ENCODE data around the gene POLDIP3. TPM values are rescaled to one million over a fixed set of nuclear protein-coding genes. Genes with fewer than 3 reads are reported as not detected.

The POLDIP3 gene
- total and polyA plus RNA-seq, 2 of the 4 experiments (the other 2 are of a cell fraction): 33.9 to 43.6 TPM

- BruUV-seq (replicated peaks): no TSS peak
- Histone ChIP-seq H3K9me3 (ENCODE audit: control insufficient read depth, insufficient read depth, low read length) (no peaks in the 10 kb centered on the region), H3K4ac (ENCODE audit: low read depth, low read length) (peak within 1 kb of the TSS; percentile 90), H2BK15ac (ENCODE audit: low read depth, low read length) (no peak within 1 kb of the TSS), H2AK5ac (ENCODE audit: low read depth, low read length) (peak within 1 kb of the TSS; percentile 60), H2AK9ac (replicated peaks; ENCODE audit: low read depth, low read length, poor library complexity) (peak within 1 kb of the TSS; percentile 94), H4K8ac (ENCODE audit: low read depth in 2 of 2, low read length in 2 of 2) (peak within 1 kb of the TSS; percentile 95 to 96), H3K9me1 (ENCODE audit: insufficient read depth, low read length) (no peaks in the 10 kb centered on the region), H2AFZ (replicated peaks; ENCODE audit: low read length, poor library complexity) (peak within 1 kb of the TSS; percentile 100), H3K14ac (replicated peaks; ENCODE audit: low read depth, low read length) (peak within 1 kb of the TSS; percentile 93), H3K4me1 (ENCODE audit: control insufficient read depth, insufficient read depth, low read length) (peaks cover 2% of the 10 kb centered on the region; the same call in 1 of the 2 replicates), H4K5ac (ENCODE audit: low read depth, low read length) (peak within 1 kb of the TSS; percentile 82), H3K56ac (ENCODE audit: extremely low read depth, insufficient read depth, low read length) (peak within 1 kb of the TSS; percentile 46; the same call in 1 of the 2 replicates), H3K27ac (ENCODE audit: insufficient read depth, low read length) (peak within 1 kb of the TSS; percentile 39; the same call in 1 of the 2 replicates), H2BK5ac (ENCODE audit: low read depth, low read length, poor library complexity, severe bottlenecking) (peak within 1 kb of the TSS; percentile 7), H2BK120ac (ENCODE audit: low read depth, low read length) (peak within 1 kb of the TSS; percentile 13; the same call in 1 of the 2 replicates), H3K27me3 (ENCODE audit: control insufficient read depth, insufficient read depth, low read length) (peaks cover 13% of the 10 kb centered on the region), H3K18ac (ENCODE audit: low read depth, low read length) (peak within 1 kb of the TSS; percentile 83; the same call in 1 of the 2 replicates), H3K9ac (ENCODE audit: low read depth, low read length) (peak within 1 kb of the TSS; percentile 82), H3K79me1 (ENCODE audit: low read depth in 1 of 2, low read length in 2 of 2) (no peaks in the 10 kb centered on the region), H3K4me2 (ENCODE audit: low read depth, low read length) (peak within 1 kb of the TSS; percentile 100), H4K91ac (ENCODE audit: insufficient read depth, low read depth, low read length) (peak within 1 kb of the TSS; percentile 70; the same call in 1 of the 2 replicates), H3K23ac (ENCODE audit: low read depth, low read length) (peak within 1 kb of the TSS; percentile 56; the same call in 1 of the 2 replicates), H4K20me1 (ENCODE audit: insufficient read depth, low read length) (no peaks in the 10 kb centered on the region), H3K36me3 (ENCODE audit: control insufficient read depth, insufficient read depth, low read length) (no peaks in the 10 kb centered on the region), H3K4me3 (ENCODE audit: insufficient read depth, low read depth, low read length) (peak within 1 kb of the TSS; percentile 72), H2BK20ac (ENCODE audit: low read depth, low read length) (no peak within 1 kb of the TSS)
- DNase-seq: peak; percentile 55
- TF ChIP-seq SMC3 (IDR thresholded peaks at IDR 0.05; ENCODE audit: low read depth, low read length): no peak
- TF ChIP-seq CTCF (conservative IDR thresholded peaks at IDR 0.05; ENCODE audit: low read depth, low read length): no peak
- TF ChIP-seq POLR2A (IDR thresholded peaks at IDR 0.05; ENCODE audit: low read depth, low read length): no peak
- TF ChIP-seq NFE2L2 (IDR thresholded peaks at IDR 0.05; ENCODE audit: low read depth, low read length): no peak
- TF ChIP-seq RAD21 (IDR thresholded peaks at IDR 0.05; ENCODE audit: low read length): no peak
- TF ChIP-seq CEBPB (IDR thresholded peaks at IDR 0.05; ENCODE audit: low read depth, low read length): no peak
- no peak for TF ChIP-seq FOS (IDR thresholded peaks at IDR 0.05; ENCODE audit: low read depth, low read length)
- TF ChIP-seq MXI1 (IDR thresholded peaks at IDR 0.05; ENCODE audit: borderline replicate concordance, low read depth, low read length): no peak
- no peak for TF ChIP-seq CHD1 (IDR thresholded peaks at IDR 0.05; ENCODE audit: low read depth, low read length)
- TF ChIP-seq RFX5 (IDR thresholded peaks at IDR 0.05; ENCODE audit: low read depth, low read length): no peak
- no peak for TF ChIP-seq RCOR1 (IDR thresholded peaks at IDR 0.05; ENCODE audit: insufficient replicate concordance, low read length)
- TF ChIP-seq BHLHE40 (IDR thresholded peaks at IDR 0.05; ENCODE audit: low read depth, low read length): no peak
- no peak for TF ChIP-seq MAZ (IDR thresholded peaks at IDR 0.05; ENCODE audit: borderline replicate concordance, low read depth, low read length)
- TF ChIP-seq ELK1 (IDR thresholded peaks at IDR 0.05; ENCODE audit: borderline replicate concordance, low read depth, low read length): no peak
- 4% methylated on average over 35 of the region's 75 CpGs; no CpG with 5 or more reads in 1 of the 2 experiments for WGBS, 2 experiments (ENCODE audit: extremely low coverage in 2 of 2, insufficient read length in 1 of 2)
- dilution Hi-C loops (cut with HindIII; ENCODE audit: low sequenced_read_pairs, unreplicated experiment) (no loop called here), intact Hi-C loops (cut with micrococcal nuclease) (loop anchor here (5.0 kb wide), 1 partner anchor 386 kb away; no protein-coding TSS in a partner anchor), in situ Hi-C loops (cut with MboI; ENCODE audit: low sequenced_read_pairs) (no loop called here)
- CTCF ChIA-PET: no interaction called here
- peak; percentile 98 for ATAC-seq (ENCODE audit: low read depth)
- POLR2A ChIA-PET (ENCODE audit: unreplicated experiment): no interaction called here
Measured at GRCh38 chr22:42553475-42554361, 61.0 kb downstream of the POLDIP3 start, which contains the start of gene SERHL2. Gene SERHL2, plus strand, starts transcription at chr22:42553956. Its CDS starts 65 bp downstream, at chr22:42554021.
